Bone marrow (tissue), 2 donors: ENCODE results near the gene EXO1.
"Not testable (repeated sequence)": the region's sequence is repeated elsewhere in the genome, so short reads cannot be mapped to it uniquely, and the experiment has no call there.

Experiments used
- DNase-seq, 2 donors: peaks; one replicate each; lab custom pipeline; 2025; lab: John Stamatoyannopoulos, UW

Gene EXO1

GRCh38 chr1:241837416-241837815 is 10.6 kb upstream of the EXO1 start:
- no peak for DNase-seq

DNA sequence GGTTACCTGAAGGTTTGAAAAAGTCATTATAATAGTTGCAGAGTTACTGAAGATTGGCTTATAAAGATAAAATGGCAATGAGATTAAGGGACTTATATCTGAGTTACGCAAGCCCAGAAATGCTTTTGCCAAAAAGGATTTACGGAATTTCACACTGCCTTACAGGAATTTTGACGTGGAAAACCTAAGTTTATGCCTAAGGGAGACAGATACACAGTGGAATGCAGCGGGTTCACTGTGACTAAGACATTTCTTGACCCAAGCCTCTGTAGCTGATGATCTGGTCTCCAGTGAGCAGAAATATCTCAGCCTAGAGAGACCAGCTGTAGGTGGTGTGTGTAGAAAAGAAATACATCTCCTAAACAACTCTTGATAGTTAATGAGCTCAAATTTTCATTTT is 10.1 kb upstream of the EXO1 start:
- no peak for DNase-seq

DNA sequence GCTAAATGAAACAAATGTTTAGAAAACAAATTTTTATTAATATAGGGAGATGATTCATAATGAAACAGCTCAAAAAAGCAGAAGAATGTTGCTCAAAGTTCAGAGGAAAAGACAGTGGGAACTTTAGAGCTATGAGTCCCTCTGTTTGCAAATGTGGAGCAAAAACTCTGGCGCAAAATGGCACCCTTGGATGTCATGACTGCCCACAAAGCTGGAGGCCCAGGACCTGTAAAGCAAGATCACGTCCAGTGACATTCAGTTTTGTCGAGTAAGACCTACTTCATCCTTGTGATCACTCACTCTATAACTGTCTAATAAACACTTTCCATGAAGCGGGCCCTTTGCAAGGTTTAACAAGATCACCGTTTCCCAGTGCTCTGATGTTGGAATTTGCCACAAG is 9.1 kb upstream of the EXO1 start:
- no peak for DNase-seq

DNA sequence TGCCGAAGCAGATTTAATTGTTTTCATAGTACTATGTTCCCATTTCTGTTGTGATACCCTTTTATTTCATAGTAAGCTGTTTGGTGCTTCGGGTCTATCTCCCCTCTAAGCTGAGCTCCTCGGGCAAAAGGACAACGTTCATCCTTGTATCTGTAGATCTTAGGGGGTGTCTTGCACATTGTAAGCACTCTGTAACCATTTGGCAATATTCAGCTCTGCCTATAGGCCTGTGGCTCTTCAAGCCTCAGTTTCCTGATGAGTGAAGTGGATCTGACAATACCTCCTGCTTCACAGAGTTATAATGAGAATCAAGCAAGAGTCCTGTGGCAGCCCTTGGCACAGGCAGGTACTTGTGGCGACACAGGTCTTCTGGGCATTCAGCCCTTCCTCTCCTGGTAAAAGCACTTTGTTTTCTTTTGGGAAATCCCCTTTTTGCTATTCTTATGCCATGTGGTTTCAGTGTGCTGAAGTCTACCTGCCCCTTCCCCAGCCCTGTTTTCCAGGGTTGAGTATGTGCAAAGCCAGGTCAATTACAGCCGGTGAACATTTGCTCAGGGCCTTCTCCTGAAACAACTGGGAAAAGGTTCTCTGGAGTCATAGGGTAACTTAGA is 8.5 kb upstream of the EXO1 start:
- no peak for DNase-seq

- DNase-seq: no peak
These were observed 7.8 kb upstream of the EXO1 start for GRCh38 chr1:241840164-241840563.

- no peak for DNase-seq
These were observed 6.3 kb upstream of the EXO1 start for GRCh38 chr1:241841691-241842090.

GRCh38 chr1:241842565-241842964 is 5.4 kb upstream of the EXO1 start:
- no peak for DNase-seq

GRCh38 chr1:241844593-241844992 is 3.4 kb upstream of the EXO1 start:
- DNase-seq: no peak

DNA sequence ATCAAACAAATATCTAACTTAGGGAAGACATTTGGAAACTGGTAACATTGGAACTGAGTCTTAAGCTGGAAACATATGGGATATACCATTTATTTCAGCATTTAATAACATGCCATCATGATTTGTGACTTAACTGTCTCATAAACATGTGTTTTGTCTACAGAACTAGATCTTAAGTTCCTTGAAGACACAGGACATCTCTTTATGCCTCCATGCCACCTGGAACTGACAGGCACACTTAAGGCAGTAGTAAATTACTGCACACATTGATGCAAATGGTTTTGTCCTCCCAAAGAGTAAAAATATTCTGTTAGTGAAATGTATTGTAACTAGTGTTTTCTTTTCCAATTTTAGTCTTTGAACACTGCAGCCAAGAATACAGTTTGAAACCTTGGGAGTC is 1.6 kb upstream of the EXO1 start:
- DNase-seq: no peak

DNA sequence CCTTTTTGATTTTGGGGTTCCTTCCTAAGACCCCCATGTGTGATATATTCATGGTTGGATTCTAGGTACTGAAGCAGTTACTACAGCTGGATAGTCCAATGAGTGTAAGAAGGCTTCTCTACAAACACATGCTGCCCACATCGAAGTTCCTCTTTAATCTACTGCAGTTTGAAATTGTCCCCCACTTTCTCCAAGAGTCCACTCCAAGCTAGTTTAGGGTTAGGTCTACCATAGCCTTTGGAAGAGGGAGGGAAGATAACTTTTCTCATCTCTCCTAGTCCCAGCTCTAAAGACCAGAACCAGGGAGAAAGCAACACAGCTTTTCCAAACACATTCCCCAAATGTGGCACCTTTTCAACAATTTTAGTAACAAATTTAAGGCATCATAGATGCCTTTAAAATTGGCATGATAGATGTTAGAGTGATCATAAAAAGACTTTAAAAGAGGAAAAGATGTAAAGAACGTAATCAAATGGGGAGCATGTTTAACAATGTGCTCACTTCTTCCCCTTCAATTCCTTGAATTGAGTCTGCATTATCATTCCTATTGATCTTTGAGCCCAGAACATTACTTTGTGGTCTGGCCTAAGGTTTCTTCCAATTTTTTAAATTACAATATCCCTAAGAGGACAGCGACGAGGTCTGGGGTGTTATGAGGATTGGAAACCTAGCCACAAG is 1.0 kb upstream of the EXO1 start:
- no peak for DNase-seq

- no peak for DNase-seq
These were observed 536 bp upstream of the EXO1 start for GRCh38 chr1:241847540-241847795.

- DNase-seq: no peak
These were observed 811 bp downstream of the EXO1 start for GRCh38 chr1:241848686-241849344.

DNA sequence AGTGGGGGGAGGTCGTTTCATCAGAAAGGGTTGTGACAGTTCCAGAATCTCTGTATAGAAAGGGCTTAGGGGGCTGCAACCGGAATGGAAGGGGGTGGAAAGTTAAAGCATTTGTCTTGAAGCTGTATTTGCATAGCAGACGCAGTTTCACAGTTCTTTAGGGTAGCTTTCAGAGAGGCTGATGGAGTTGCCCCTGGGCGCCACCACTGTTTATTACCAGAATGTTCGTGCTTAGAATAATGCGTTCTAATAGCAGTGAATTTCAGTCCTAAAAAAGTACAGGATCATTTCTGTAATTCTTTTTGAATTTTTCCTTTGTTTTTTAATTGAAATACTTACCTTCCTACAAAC is 1.3 kb downstream of the EXO1 start:
- DNase-seq: no peak

DNA sequence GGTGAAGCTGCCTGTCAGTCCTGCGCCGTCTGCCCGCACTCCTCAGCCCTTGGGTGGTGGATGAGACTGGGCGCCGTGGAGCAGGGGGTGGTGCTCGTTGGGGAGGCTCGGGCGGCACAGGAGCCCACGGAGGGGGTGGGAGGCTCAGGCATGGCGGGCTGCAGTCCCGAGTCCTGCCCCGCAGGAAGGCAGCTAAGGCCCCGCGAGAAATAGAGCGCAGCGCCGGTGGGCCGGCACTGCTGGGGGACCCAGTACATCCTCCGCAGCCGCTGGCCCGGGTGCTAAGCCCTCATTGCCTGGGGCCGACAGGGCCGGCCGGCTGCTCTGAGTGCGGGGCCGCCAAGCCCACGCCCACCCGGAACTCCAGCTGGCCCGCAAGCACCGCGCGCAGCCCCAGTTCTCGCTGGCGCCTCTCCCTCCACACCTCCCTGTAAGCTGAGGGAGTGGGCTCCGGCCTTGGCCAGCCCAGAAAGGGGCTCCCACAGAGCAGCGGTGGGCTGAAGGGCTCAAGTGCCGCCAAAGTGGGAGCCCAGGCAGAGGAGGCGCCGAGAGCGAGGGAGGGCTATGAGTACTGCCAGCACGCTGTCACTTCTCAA is 7.6 kb downstream of the EXO1 start:
- DNase-seq: not testable (repeated sequence)

DNA sequence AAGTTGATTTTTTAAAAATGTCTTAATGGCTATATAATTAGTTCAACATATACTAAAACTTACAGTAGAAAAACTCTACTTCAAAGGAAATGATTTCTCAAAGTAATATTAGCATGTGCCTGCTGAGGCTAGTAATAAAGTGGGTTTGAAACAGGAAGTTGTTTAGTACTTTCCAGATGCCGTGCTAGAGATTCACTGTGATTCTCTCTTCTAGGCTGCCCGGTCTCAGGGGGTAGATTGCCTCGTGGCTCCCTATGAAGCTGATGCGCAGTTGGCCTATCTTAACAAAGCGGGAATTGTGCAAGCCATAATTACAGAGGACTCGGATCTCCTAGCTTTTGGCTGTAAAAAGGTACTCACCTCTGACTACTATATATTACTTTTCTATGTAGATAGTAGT is 9.1 kb downstream of the EXO1 start:
- DNase-seq: no peak

GRCh38 chr1:241860922-241861321 is 12.9 kb downstream of the EXO1 start:
- DNase-seq: no peak

GRCh38 chr1:241869022-241869421 is 21.0 kb downstream of the EXO1 start:
- no peak for DNase-seq

GRCh38 chr1:241870336-241870735 is 22.3 kb downstream of the EXO1 start:
- no peak for DNase-seq

- no peak for DNase-seq
These were observed 22.9 kb downstream of the EXO1 start for GRCh38 chr1:241870746-241871430.

DNA sequence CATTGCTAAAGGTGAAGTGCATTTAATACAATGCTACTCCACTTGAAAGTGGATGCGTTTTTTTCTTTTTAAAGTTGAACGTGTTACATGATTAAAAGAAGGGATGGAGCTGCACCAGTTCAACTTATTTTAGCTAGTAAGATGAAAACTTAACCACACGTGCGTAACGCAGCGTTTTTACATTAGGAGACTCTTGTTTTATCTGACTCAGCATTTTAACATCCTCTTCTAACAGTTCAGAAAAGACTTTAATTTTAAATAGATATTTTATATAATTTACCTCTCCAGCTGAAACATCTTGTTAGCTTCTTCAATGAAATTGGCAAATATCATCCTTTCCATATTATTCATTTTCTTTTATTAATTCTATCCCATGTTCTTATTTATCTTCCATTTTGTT is 33.4 kb downstream of the EXO1 start:
- no peak for DNase-seq

DNA sequence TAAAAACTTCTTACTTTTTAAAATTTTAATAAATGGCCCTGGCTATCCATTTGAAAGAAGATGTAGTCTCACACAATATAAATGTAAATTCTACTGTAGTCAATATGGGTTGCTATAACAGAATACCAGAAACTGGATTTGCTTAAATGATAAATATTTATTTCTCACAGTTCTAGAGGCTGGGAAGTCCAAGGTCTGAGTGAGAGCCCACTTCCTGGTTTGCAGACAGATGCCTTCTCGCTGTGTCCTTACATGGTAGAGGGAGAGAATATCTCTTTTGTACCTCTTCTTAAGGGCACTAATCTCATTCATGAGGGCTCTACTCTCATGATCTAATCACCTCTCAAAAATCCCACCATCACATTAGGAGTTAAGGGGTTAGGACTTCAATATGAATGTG is 35.2 kb downstream of the EXO1 start:
- no peak for DNase-seq

DNA sequence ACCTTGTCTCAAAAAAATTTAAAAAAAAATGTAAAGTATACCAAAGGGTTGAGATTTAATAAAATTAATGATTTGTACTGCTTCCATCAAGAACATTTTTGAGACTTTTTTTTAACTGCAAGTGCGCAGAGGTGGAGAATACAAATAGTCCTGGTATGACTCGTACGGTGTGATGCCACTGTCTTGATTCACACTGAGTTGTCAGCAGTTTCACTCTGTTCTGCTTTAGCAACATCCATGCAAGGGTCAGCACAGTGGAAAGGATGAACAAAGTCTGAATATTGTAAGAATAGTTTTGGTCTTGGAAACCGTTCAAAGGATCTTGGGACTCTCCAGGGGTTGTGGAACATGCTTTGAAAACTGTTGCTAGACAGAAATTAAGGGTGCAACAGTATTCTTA is 40.2 kb downstream of the EXO1 start:
- DNase-seq: no peak

DNA sequence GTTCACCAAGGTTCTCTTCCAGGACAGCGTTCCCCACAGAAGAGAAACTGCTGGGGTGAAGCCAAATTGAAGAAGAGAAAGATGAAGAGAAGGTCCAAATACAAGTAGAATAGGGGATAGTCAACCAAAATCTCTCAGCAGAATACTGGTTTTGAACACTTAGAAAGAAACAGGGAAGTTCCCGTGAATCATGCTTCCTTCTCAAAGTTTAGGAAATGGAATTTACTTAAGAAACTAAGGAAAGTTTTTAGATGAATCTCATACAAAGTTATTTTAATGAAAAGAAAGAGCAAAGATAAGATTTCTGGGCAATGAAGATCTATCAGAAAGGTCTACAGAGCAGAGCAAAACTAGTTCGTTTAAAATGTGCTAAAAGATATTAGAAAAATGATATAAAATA is 43.3 kb downstream of the EXO1 start:
- DNase-seq: no peak
